ENCODE results near the gene S100A2.

- TF ChIP-seq GATA2 (IDR thresholded peaks at IDR 0.05; ENCODE audit: low read depth, low read length): no peak
- TF ChIP-seq GATA3 (IDR thresholded peaks at IDR 0.05; ENCODE audit: low read depth, low read length): no peak
Observed at GRCh38 chr1:153513023-153513422, 52.6 kb downstream of the S100A2 start.
